GM18951 (cell line): Measurements from ENCODE around the gene TYW1B.
"Not testable (repeated sequence)": the region's sequence is repeated elsewhere in the genome, so short reads cannot be mapped to it uniquely, and the experiment has no call there.

Experiments
- POLR2A ChIP-seq: IDR thresholded peaks from 4 replicates; pipeline ENCODE4 v1.6.1; 2011; ENCODE audit warnings: mild to moderate bottlenecking; ENCODE audit not compliant: insufficient read length, insufficient read depth; ENCODE audit errors: extremely low read depth
- in situ Hi-C: fragments of 300-500 bp; cut with MboI; formaldehyde crosslinking; loops from one replicate; pipeline ENCODE4 v1.12.0; 2022; ENCODE audit warnings: low sequenced_read_pairs, mixed read lengths, inconsistent platforms; ENCODE audit not compliant: unreplicated experiment

The TYW1B gene

GRCh38 chr7:72674394-72674793 is 153.6 kb downstream of the TYW1B start:
- TF ChIP-seq POLR2A = no peak
- in situ Hi-C loops = no loop called here

GRCh38 chr7:72670850-72671249 is 157.2 kb downstream of the TYW1B start:
- in situ Hi-C loops = not testable (repeated sequence)

- in situ Hi-C loops = not testable (repeated sequence)
These were observed 159.6 kb downstream of the TYW1B start for GRCh38 chr7:72668435-72668834.

- in situ Hi-C loops = not testable (repeated sequence)
These were observed 161.0 kb downstream of the TYW1B start for GRCh38 chr7:72667049-72667448.

GRCh38 chr7:72648574-72648973 is 179.4 kb downstream of the TYW1B start:
- in situ Hi-C loops = not testable (repeated sequence)

- in situ Hi-C loops = not testable (repeated sequence)
These were observed 184.3 kb downstream of the TYW1B start for GRCh38 chr7:72643708-72644107.

- in situ Hi-C loops = not testable (repeated sequence)
These were observed 186.3 kb downstream of the TYW1B start for GRCh38 chr7:72641485-72642248.

- in situ Hi-C loops = not testable (repeated sequence)
These were observed 187.3 kb downstream of the TYW1B start for GRCh38 chr7:72640740-72641139.

GRCh38 chr7:72635273-72635908 is 192.6 kb downstream of the TYW1B start:
- in situ Hi-C loops = not testable (repeated sequence)

GRCh38 chr7:72632765-72633292 is 195.2 kb downstream of the TYW1B start:
- in situ Hi-C loops = not testable (repeated sequence)

GRCh38 chr7:72628375-72628774 is 199.6 kb downstream of the TYW1B start:
- in situ Hi-C loops = not testable (repeated sequence)

- in situ Hi-C loops = not testable (repeated sequence)
These were observed 201.5 kb downstream of the TYW1B start for GRCh38 chr7:72626428-72627011.

- in situ Hi-C loops = not testable (repeated sequence)
These were observed 202.1 kb downstream of the TYW1B start for GRCh38 chr7:72625721-72626423.

GRCh38 chr7:72622532-72622931 is 205.5 kb downstream of the TYW1B start:
- in situ Hi-C loops = no loop called here
- no peak for TF ChIP-seq POLR2A

- in situ Hi-C loops = not testable (repeated sequence)
These were observed 206.2 kb downstream of the TYW1B start for GRCh38 chr7:72621761-72622187.

- in situ Hi-C loops = not testable (repeated sequence)
These were observed 207.1 kb downstream of the TYW1B start for GRCh38 chr7:72620923-72621322.

- in situ Hi-C loops = not testable (repeated sequence)
These were observed 209.4 kb downstream of the TYW1B start for GRCh38 chr7:72618435-72619180.

GRCh38 chr7:72609761-72610160 is 218.2 kb downstream of the TYW1B start:
- in situ Hi-C loops = not testable (repeated sequence)

GRCh38 chr7:72607988-72608387 is 220.0 kb downstream of the TYW1B start:
- in situ Hi-C loops = not testable (repeated sequence)
